HepG2 (cell line): ENCODE results near the gene IKBIP. TPM values are rescaled to one million over a fixed set of nuclear protein-coding genes. Genes with fewer than 3 reads are reported as not detected.
A peak's percentile ranks its signal among the peaks of the same experiment; 100 is the strongest.

Experiments used
- CBX2 ChIP-seq, 2 experiments: fragments of 200-600 bp in 1 of 2; sonication (generic); formaldehyde crosslinking in 1 of 2; IDR thresholded peaks; 2 replicates each; pipeline versions ENCODE4 v1.7.0 to v1.8.1; 2018 to 2022; ENCODE audit warnings: low read depth in 2 of 2, low read length in 1 of 2, mild to moderate bottlenecking in 1 of 2, missing genetic modification reagents in 1 of 2
- EZH2 ChIP-seq: conservative IDR thresholded peaks from 2 replicates; pipeline ENCODE4 v1.6.1; 2012; ENCODE audit warnings: mild to moderate bottlenecking, low read depth, low read length, moderate library complexity
- GZF1 ChIP-seq: sonication (generic); formaldehyde crosslinking; IDR thresholded peaks from 2 replicates; pipeline ENCODE4 v1.5.1; 2020; ENCODE audit warnings: mild to moderate bottlenecking, missing genetic modification reagents
- HDAC2 ChIP-seq: sonication (generic); formaldehyde crosslinking; IDR thresholded peaks from 2 replicates; pipeline ENCODE4 v1.4.0; 2020; ENCODE audit warnings: missing genetic modification reagents
- HOXA5 ChIP-seq: sonication (generic); formaldehyde crosslinking; IDR thresholded peaks from 2 replicates; pipeline ENCODE4 v1.4.0; 2020; ENCODE audit warnings: missing genetic modification reagents
- NFE2 ChIP-seq: sonication (generic); formaldehyde crosslinking; IDR thresholded peaks from 2 replicates; pipeline ENCODE4 v1.4.0; 2020; ENCODE audit warnings: missing genetic modification reagents
- RXRA ChIP-seq: sonication (generic); formaldehyde crosslinking; IDR thresholded peaks from 2 replicates; pipeline ENCODE4 v1.5.1; 2020; ENCODE audit warnings: missing genetic modification reagents
- SP140L ChIP-seq: sonication (generic); formaldehyde crosslinking; IDR thresholded peaks from 2 replicates; pipeline ENCODE4 v1.4.0; 2020; ENCODE audit warnings: missing genetic modification reagents, borderline replicate concordance
- TBX3 ChIP-seq: fragments of 450-650 bp; IDR thresholded peaks from 2 replicates; pipeline ENCODE4 v1.6.1; 2017; ENCODE audit warnings: antibody characterized with exemption, mild to moderate bottlenecking, inconsistent platforms, borderline replicate concordance
- ZFP41 ChIP-seq: sonication (generic); formaldehyde crosslinking; IDR thresholded peaks from 2 replicates; pipeline ENCODE4 v1.4.0; 2020; ENCODE audit warnings: mild to moderate bottlenecking, missing genetic modification reagents, borderline replicate concordance
- ZFY ChIP-seq: sonication (generic); formaldehyde crosslinking; IDR thresholded peaks from 2 replicates; pipeline ENCODE4 v1.4.0; 2020; ENCODE audit warnings: missing genetic modification reagents
- ZFYVE20 ChIP-seq: sonication (generic); formaldehyde crosslinking; IDR thresholded peaks from 2 replicates; pipeline ENCODE4 v1.8.0; 2023; ENCODE audit warnings: low read depth, mild to moderate bottlenecking, moderate library complexity, missing genetic modification reagents, borderline replicate concordance
- ZNF143 ChIP-seq: sonication (generic); formaldehyde crosslinking; IDR thresholded peaks from 2 replicates; pipeline ENCODE4 v1.4.0; 2020; ENCODE audit warnings: missing genetic modification reagents
- ZNF337 ChIP-seq: sonication (generic); formaldehyde crosslinking; IDR thresholded peaks from 2 replicates; pipeline ENCODE4 v1.5.1; 2020; ENCODE audit warnings: missing genetic modification reagents, low read depth, mild to moderate bottlenecking, borderline replicate concordance
- ZNF451 ChIP-seq: sonication (generic); formaldehyde crosslinking; IDR thresholded peaks from 2 replicates; pipeline ENCODE4 v1.5.0; 2020; ENCODE audit warnings: mild to moderate bottlenecking, missing genetic modification reagents
- ZNF569 ChIP-seq: sonication (generic); formaldehyde crosslinking; IDR thresholded peaks from 2 replicates; pipeline ENCODE4 v1.5.0; 2020; ENCODE audit warnings: mild to moderate bottlenecking, missing genetic modification reagents, moderate library complexity, borderline replicate concordance
- ZNF670 ChIP-seq: sonication (generic); formaldehyde crosslinking; IDR thresholded peaks from 2 replicates; pipeline ENCODE4 v1.8.0; 2022; ENCODE audit warnings: mild to moderate bottlenecking, missing genetic modification reagents, borderline replicate concordance
- ZSCAN12 ChIP-seq: sonication (generic); formaldehyde crosslinking; IDR thresholded peaks from 2 replicates; pipeline ENCODE4 v1.9.0; 2021; ENCODE audit warnings: mild to moderate bottlenecking, missing genetic modification reagents
- polyA plus RNA-seq, 8 experiments: library from polyadenylated mRNA; depleted of rRNA in 3 of 8; stranded (reverse) in 7 of 8; unstranded in 1 of 8; fragments of >200 nt; fragmentation: Illumina TruSeq in 4 of 8; extraction: Trizol in 4 of 8; gene quantifications; 2 replicates each; pipeline versions ENCODE4 v1.2.1 to v1.2.3, GENCODE V29; 2011 to 2016; ENCODE audit warnings: low read depth in 4 of 8, missing spikeins in 1 of 8, mixed read lengths in 1 of 8; ENCODE audit not compliant: insufficient read depth in 1 of 8
- total RNA-seq, 5 experiments: library from RNA; depleted of rRNA; stranded (reverse); fragments of >200 nt; fragmentation: Illumina TruSeq; extraction: Trizol; gene quantifications; 2 replicates each; pipeline ENCODE4 v1.2.3, GENCODE V29; 2016; ENCODE audit warnings: low read depth in 1 of 5
- TF ChIP-seq, protein P1 (sequence below): sonication (generic); formaldehyde crosslinking; IDR thresholded peaks from 2 replicates; pipeline ENCODE4 v1.8.1; 2023; ENCODE audit warnings: mild to moderate bottlenecking, inconsistent platforms, moderate library complexity, missing genetic modification reagents, borderline replicate concordance
- TF ChIP-seq, protein P2 (sequence below): sonication (generic); formaldehyde crosslinking; IDR thresholded peaks from 2 replicates; pipeline ENCODE4 v1.5.0; 2020; ENCODE audit warnings: missing genetic modification reagents, mild to moderate bottlenecking, borderline replicate concordance
- TF ChIP-seq, protein P3 (sequence below): sonication (generic); formaldehyde crosslinking; IDR thresholded peaks from 2 replicates; pipeline ENCODE4 v1.5.0; 2020; ENCODE audit warnings: mild to moderate bottlenecking, missing genetic modification reagents, moderate library complexity
- TF ChIP-seq, protein P4 (sequence below): sonication (generic); formaldehyde crosslinking; conservative IDR thresholded peaks from 2 replicates; pipeline ENCODE4 v1.4.0; 2020; ENCODE audit warnings: missing genetic modification reagents

IKBIP gene
- total and polyA plus RNA-seq, 2 of the 13 experiments (the other 11 are each of a cell fraction or from before 2014, with no cell fraction given) = 20.0 to 55.5 TPM

DNA sequence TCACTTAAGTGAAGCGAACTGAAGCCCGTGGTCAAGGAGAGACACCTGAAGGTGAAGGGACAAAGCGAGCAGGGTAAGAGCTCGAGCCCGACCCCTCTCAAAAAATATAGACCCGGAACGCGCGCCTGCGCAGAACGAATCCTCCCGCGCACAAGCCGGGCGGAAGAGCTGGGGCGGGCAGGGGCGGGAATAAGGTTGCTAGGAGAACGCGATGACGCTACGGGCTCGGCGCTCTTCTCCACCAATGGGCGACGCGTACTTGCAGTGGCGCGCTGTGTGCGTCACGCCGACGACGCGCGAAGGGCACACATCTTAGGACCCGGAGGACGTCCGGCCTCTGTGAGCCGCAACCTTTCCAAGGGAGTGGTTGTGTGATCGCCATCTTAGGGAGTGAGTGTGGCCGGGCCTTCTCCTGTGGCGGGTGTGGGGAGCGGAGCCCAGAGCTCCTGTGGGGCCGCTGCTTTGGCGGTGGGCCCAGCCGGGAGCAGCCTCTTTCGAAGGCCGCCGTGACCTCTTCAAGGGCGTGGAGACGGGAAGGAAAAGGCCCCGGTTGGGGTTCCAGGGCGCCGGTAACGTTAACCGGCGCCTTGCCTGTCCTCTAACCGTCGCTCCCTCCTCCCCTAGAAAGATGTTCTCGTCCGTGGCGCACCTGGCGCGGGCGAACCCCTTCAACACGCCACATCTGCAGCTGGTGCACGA lies 51.1 kb downstream of the IKBIP start, which contains the start of gene SLC25A3 (continued):
- TF ChIP-seq GZF1 (no peak), TBX3 (no peak), SP140L (no peak), ZNF337 (CRISPR knock-in tag) (no peak), ZFYVE20 (CRISPR knock-in tag) (no peak), ZNF569 (CRISPR knock-in tag) (no peak), EZH2 (no peak), ZSCAN12 (CRISPR knock-in tag) (no peak), HOXA5 (CRISPR knock-in tag) (peak; percentile 58; the same call in 1 of the 2 replicates), HDAC2 (CRISPR knock-in tag) (0 out of 2 replicates have a peak, but pooled peaks have one; percentile 31), ZNF451 (CRISPR knock-in tag) (no peak), RXRA (CRISPR knock-in tag) (peak; percentile 40; the same call in 1 of the 2 replicates), NFE2 (no peak), ZNF670 (peak; percentile 70; the same call in 1 of the 2 replicates), CBX2 (IDR thresholded peaks at IDR 0.05; ENCODE audit: low read depth, low read length) (no peak), CBX2 (CRISPR knock-in tag; IDR thresholded peaks at IDR 0.05; ENCODE audit: low read depth) (no peak), ZFY (CRISPR knock-in tag) (peak; percentile 99), ZFP41 (CRISPR knock-in tag) (no peak), ZNF143 (CRISPR knock-in tag) (peak; percentile 26; the same call in 1 of the 2 replicates)
- TF ChIP-seq, protein P1, sequence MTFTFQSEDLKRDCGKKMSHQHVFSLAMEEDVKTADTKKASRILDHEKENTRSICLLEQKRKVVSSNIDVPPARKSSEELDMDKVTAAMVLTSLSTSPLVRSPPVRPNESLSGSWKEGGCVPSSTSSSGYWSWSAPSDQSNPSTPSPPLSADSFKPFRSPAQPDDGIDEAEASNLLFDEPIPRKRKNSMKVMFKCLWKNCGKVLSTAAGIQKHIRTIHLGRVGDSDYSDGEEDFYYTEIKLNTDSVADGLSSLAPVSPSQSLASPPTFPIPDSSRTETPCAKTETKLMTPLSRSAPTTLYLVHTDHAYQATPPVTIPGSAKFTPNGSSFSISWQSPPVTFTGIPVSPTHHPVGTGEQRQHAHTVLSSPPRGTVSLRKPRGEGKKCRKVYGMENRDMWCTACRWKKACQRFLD (CRISPR knock-in tag) = 0 out of 2 replicates have a peak, but pooled peaks have one; percentile 71
- TF ChIP-seq, protein P2, sequence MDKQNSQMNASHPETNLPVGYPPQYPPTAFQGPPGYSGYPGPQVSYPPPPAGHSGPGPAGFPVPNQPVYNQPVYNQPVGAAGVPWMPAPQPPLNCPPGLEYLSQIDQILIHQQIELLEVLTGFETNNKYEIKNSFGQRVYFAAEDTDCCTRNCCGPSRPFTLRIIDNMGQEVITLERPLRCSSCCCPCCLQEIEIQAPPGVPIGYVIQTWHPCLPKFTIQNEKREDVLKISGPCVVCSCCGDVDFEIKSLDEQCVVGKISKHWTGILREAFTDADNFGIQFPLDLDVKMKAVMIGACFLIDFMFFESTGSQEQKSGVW = peak; percentile 21; the same call in 1 of the 2 replicates
- TF ChIP-seq, protein P3, sequence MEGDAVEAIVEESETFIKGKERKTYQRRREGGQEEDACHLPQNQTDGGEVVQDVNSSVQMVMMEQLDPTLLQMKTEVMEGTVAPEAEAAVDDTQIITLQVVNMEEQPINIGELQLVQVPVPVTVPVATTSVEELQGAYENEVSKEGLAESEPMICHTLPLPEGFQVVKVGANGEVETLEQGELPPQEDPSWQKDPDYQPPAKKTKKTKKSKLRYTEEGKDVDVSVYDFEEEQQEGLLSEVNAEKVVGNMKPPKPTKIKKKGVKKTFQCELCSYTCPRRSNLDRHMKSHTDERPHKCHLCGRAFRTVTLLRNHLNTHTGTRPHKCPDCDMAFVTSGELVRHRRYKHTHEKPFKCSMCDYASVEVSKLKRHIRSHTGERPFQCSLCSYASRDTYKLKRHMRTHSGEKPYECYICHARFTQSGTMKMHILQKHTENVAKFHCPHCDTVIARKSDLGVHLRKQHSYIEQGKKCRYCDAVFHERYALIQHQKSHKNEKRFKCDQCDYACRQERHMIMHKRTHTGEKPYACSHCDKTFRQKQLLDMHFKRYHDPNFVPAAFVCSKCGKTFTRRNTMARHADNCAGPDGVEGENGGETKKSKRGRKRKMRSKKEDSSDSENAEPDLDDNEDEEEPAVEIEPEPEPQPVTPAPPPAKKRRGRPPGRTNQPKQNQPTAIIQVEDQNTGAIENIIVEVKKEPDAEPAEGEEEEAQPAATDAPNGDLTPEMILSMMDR (CRISPR knock-in tag) = no peak
- TF ChIP-seq, protein P4, sequence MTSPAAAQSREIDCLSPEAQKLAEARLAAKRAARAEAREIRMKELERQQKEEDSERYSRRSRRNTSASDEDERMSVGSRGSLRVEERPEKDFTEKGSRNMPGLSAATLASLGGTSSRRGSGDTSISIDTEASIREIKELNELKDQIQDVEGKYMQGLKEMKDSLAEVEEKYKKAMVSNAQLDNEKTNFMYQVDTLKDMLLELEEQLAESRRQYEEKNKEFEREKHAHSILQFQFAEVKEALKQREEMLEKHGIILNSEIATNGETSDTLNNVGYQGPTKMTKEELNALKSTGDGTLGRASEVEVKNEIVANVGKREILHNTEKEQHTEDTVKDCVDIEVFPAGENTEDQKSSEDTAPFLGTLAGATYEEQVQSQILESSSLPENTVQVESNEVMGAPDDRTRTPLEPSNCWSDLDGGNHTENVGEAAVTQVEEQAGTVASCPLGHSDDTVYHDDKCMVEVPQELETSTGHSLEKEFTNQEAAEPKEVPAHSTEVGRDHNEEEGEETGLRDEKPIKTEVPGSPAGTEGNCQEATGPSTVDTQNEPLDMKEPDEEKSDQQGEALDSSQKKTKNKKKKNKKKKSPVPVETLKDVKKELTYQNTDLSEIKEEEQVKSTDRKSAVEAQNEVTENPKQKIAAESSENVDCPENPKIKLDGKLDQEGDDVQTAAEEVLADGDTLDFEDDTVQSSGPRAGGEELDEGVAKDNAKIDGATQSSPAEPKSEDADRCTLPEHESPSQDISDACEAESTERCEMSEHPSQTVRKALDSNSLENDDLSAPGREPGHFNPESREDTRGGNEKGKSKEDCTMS = no peak
